GM21447 (cell line): Measurements from ENCODE around the gene TOR1A.
"Not testable (repeated sequence)": the region's sequence is repeated elsewhere in the genome, so short reads cannot be mapped to it uniquely, and the experiment has no call there.

Source experiments
- ATAC-seq: cut with Tn5 transposase; IDR thresholded peaks from one replicate; pipeline ENCODE4 v1.9.1; 2021; ENCODE audit not compliant: unreplicated experiment

The TOR1A gene

DNA sequence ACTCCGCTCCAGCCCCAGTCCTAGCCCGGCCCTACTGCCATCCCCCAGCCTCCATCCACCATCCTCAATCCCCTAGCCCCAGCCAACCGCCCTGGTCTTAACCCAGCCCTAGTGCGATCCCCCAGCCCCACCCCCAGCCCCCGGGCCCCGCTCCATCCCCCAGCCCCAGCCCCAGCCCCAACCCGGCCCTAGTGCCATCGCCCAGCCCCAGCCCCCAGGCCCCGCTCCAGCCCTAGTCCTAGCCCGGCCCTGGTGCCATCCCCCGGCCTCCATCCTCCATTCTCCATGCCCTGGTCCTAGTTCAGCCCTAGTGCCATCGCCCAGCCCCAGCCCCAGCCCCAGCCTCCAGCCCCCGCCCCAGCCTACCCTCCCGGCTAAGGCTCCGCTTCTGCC is 398 bp downstream of the TOR1A start:
- ATAC-seq = no peak

DNA sequence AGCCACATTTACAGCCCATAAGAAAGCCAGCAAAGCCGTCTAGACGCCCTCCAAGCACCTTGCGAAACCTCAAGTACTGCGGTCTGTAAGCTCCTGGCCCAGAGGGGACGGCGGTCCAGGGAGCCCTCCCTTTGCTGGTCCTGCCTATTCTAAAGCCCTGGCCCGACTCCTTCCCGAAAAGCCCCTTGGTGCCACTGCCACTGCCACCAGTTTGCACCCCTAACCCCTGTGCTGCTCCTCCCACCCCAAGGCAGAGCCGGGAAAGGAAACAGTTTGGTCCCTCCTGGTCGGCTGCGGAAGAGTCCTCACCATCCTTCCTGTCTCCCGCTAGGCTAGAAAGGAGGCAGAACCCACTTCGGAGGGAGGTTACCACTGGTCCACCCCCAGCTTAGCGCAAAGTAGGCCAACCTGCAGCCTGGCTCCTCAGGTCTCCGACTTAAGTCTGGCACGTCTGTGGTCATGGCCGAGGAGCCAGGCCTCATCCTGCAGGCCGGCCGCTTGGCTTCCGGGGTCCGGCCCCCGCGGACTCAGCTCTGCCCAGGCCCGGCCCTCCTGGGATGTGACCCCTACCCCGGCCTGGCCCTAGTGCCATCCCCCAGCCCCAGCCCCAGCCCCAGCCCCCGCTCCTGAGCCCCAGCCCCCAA is 916 bp downstream of the TOR1A start:
- ATAC-seq = no peak

DNA sequence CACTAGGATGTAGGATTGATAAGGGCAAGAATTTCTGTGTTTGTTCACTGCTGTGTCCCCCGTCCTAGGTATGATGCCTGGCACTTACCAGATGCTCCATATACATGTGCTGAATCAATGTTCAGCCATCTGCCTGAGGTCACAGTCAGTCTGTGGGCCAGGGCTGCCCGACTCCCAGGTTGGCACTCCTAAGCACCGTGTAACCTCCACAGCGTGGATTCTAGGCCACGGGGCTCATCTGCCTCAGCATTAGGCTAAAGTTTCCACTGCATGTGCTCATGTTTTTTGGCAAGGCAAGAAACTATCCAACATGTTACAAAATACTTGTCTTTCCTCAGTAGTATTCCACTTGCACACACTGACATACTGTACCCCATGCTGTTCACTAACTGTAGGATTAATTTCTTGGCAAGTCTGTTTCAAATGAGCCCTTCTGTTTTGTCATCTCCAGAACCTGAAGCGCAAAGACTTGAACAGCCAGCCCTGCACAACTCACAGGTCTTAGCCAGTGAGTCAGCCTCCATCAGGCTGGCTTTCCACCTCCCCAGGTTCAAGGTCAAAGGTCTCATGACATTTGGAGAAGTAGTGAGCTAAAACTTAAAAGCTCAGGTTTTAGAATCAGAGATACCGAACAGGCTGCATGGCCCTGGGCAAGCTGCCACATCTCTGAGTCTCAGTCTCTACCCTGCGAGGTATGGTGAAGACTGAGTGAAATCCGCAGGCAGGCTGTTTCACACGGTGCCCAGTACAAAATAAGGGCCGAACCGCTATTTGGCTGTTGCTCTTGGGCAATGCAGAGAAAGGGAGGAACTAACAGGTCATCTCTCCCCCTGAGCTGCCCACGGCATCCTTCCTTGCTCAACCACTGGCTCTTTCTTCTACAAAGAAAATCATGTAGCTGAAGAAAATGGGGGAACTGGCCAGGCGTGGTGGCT is 7.2 kb downstream of the TOR1A start:
- ATAC-seq = no peak

DNA sequence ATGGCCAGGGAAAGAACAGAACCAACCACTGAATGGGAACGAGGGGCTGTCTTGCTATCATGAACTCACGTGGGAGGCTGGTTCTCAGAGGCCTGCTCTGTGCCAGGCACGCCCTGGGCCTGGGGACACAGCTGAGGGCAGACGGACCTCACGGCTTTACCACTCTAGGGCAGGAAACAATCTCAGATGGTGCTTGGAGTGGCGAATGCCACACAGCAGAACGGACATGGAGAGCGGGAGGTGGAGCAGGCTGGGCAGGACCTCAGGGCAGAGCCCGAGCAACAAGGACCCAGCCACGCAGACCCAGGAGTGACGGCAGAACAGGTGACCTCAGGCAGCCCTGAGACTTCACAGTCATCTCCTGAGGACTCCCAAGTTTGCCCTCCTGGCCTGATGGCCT is 8.7 kb downstream of the TOR1A start:
- ATAC-seq = no peak

DNA sequence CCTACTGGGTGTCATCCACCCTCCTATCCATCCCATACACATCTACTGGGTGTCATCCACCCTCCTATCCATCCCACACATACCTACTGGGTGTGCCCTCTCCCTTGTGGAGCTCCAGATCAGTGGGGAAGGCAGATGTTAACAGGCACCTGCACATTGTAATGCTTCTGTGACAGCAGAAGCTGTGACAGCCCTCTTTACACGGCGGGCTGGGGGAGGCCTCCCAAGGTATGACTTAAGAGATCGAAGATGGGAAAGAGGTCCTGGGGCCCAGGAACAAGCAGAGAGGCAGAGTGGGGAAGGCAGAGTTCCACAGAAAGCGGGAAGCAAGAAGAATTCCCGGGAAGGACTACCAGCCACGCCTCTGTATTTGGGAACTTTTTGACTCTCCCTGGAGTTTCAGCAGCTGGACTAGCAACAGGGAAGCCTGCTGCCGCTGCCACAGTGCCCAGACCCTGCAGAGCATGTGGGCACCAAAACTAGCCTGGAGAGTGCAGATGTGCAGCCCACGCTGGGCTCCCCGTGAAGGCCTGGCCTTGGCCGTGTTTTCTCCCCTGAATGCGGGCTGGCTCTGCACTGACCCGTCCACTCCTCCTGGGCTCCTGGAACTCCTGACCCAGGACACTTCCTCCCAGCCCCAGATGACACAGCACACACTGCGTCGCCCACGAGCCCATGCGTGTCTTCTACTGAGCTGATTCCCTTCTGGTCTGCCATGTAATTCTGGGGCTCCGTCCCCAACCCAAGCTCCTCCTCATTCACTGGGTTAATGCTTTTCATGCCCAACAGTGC is 9.3 kb downstream of the TOR1A start:
- ATAC-seq = no peak

DNA sequence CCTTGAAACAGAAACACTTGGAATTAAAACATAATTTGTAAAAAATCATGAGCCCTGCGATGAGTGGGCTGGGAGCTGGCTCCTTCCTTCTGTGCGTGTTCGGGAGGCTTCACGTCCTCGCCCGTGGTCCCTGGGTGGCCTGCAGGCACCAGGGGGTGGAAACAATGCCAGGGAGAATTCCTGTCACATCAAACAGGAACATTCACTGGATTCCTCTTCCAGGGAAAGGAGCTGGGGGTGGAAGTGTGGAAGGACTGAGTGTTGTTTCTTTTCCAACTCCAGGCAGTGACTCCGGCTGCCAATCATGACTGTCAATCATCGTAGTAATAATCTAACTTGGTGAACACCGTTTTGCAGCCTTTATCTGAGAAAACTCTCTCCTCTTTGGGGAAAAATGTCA is 10.3 kb downstream of the TOR1A start:
- ATAC-seq = no peak

DNA sequence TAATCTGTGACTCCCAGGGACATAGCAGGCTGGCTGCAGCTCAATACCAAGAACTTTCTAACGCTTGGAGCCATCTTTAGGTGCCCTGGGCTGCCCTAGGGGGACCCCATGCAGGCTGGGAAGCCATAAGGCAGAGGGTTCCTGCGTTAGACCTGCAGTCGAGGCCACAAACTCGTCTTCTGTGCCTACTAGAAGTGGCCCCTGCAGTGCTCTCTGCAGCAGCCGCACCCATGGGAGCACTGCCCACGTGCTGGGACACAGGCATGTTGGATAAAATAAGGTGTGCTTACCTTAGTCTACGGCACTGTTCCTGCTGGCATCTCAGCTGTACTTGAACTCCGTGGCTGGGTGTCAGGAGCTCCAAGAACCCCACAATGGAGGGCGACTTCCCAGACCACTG is 11.6 kb downstream of the TOR1A start:
- ATAC-seq = no peak

DNA sequence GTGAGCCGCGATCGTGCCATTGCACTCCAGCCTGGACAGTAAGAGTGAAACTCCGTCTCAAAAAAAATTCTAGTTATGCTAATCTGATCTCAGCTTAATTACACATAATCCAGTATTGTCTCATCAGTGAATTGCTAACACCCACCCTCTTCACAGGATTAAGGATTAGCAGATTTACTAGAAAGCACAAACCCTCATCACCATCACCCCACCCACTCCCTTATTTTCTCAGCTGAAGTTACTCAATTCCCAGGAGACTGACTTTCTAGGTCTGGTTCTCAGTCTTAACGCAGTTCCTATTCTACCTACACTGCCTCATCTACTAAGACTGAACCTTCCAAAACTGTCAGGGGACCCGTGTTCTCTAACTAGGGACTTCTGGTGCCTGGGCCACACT is 12.0 kb downstream of the TOR1A start:
- ATAC-seq = no peak

DNA sequence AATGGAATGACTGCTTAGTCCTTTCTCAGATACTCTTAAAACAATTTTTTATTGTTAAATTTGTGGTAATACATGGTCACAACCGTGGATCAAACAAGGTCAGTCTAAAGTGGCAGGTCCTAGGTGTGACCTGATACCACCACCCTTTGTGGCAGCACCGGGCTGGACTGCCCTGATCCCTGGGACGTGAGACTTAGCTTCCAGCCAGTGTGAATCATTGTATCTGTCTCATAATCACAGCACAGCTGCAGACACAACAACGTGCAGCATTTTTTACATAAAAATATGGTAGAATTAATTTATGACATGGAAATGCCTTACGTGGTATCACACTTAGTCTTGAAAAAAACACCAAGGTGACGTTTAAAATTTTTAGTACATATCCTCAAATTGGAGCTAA is 13.1 kb downstream of the TOR1A start:
- ATAC-seq = no peak

DNA sequence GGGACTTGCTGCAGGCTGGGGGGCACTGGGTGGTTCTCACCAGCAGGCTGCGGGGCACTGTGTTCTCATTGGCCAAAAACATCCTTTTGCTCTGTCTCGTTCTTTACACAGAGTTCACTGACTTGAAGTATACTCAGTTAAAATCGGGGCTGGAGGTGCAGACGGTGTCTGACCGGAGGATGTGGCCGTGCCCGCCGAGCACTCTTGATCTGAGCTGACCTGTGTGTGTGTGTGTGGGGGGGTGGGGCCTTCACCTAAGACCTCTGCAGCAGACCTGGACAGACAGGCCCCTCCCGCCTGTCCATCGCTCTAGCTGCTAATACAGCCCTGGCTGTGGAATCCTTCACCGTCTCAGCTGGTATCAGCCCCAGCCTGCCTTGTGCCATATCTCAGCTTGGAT is 13.8 kb downstream of the TOR1A start:
- ATAC-seq = no peak

DNA sequence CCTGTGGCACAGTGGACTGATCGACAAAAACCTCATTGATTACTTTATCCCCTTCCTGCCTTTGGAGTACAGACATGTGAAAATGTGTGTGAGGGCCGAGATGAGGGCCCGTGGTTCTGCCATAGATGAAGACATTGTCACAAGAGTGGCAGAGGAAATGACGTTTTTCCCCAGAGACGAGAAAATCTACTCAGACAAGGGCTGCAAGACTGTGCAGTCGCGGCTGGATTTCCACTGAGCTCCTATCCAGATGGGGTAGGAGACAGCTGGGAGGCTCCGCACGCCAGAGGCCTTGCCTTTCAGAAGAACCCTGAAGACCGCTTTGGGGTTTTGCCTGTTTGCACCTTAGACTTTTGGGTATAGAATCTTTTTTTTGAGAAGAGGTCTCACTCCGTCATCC is 14.6 kb downstream of the TOR1A start:
- no peak for ATAC-seq

DNA sequence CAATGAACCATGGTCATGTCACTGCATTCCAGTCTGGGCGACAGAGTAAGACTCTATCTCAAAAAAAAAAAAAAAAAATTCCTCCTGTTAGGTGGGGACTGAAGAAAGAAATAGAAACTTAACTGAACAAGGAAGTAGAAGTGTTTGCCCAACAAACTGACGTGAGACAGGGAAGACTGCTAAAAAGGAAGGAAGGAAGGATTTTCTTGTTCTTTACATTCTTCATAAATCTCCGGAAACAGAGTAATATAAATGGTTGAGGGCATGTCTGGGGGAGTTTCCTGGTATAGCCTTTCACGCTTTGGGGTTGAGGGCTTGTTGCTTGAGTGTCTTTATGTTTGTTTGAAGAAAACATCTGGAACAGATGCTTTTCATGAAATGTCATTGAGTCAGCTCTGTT is 17.9 kb downstream of the TOR1A start:
- no peak for ATAC-seq

DNA sequence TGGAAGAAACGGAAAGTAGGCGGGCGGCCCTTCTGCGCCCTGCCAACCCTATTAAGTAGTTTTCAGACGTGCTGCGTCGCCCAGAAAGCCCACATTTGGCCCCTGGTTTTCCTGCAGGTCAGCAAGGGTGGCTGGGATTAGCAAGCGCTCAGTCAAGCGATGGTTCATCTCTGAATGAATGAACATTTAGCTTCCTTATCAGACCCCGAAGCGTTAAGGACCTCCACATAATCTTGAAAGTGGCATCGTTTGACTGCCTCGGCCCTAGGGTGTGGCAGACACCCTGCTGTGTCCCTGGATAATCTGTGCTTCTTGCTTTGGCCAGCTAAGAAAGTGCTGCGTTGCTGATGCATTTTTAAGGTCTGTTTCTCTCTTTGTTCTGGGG is 20.3 kb downstream of the TOR1A start:
- no peak for ATAC-seq

DNA sequence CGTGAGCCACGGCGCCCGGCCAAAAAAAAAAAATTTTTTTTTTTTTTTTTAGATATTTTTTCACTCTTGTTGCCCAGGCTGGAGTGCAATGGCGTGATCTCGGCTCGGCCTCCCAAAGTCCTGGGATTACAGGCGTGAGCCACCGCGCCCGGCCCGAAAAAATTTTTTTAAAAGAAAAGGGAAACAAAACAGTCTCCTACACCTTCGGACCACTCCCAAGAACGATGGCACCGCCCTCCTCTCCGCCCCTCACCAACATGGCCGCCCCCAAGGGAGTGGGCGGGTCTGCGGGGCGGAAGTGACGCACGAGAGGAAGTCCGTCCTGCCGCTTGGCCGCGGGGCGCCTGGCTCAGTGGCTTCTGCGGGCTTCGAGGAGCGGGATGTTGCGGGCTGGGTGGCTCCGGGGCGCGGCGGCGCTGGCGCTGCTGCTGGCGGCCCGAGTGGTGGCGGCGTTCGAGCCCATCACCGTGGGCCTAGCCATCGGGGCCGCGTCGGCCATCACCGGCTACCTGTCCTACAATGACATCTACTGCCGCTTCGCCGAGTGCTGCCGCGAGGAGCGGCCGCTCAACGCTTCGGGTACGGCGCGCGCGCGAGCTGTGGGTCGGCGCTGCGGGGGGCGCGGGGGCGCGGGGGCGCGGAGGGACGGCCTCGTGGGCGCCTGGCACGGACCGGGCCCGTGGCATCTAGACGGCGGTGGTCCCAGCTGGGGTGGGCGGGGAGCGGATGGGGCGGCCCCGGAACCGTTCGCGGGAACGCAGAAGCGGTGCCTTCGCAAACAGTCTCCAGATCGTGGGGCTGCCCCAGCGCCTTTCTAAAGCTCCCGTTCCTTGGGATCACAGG is 20.9 kb downstream of the TOR1A start, which contains the start of gene TOR1B:
TOR1B (plus strand) TSS at position 352 of the 843 bp plus-strand sequence; CDS start at position 381, 29 bp downstream.
- ATAC-seq = peak; percentile 91

DNA sequence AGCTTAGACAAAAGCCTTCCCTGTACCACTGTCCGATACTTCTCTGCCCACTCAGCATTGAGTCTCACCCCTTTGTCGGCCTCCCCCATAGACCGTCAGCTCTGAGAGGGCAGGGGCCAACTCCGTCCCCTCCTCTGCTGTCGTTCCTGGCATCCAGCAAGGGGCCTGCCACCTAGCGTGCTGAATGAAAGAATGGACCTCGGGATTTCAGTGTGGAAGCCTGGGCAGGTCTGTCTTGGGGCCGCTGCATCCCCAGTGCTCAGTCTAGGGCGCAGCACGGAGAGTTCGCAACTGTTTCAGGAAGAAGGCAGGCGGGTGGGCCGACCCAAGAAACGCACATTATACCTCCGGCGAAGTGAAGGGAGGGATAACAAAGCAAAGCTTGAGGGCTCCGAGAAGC is 22.4 kb downstream of the TOR1A start:
- no peak for ATAC-seq

DNA sequence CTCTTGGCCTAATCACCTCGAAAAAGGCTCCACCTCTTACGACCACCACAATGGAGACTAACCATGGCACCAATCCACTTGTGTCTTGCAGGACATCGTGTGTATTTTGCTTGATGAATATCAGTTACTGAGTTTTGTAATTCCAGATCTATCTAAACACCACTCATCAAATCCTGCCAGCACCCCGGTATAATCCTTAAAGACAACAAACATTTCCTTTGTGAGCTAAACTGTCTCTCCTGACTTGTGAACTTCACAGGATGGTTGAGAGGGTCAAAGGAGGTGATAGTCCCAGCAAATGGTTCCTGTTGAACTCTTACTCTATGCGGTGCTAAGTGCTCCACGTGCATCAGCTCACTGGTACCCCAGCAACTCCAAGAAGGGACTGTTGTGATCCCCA is 25.0 kb downstream of the TOR1A start:
- ATAC-seq = no peak

DNA sequence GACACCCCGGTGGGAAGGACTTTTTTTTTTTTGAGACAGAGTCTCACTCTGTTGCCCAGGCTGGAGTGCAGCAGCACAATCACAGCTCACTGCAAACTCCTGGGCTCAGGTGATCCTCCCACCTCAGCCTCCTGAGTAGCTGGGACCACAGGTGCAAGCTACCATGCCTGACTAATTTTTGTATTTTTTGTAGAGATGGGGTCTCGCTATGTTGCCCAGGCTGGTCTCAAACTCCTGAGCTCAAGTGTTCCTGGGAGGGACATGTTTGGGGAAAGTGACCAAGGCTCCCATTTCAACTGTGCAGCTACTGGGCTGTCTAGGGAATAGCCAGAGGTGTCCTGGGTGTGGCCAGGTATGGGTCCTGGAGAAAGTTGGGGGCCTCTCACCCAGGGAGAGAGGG is 27.9 kb downstream of the TOR1A start:
- ATAC-seq = not testable (repeated sequence)

DNA sequence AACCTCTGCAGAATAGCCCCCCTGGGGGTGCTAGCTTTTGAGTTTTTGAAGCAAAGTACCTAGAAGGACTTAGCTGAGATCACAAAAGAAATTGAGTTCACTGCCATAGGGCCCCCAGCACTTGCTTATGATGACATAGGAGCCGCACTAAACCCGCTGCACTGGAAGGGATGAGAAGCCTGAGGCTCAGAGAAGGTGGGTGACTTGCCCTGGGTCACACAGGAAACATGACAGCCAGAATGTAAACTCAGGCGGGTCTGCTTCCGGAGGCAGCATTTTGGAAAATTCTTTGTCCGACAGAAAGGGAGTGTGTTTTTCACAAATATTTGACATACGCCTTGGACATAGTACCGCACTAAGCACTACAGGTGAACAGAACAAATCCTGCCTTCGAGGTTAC is 29.4 kb downstream of the TOR1A start:
- no peak for ATAC-seq

DNA sequence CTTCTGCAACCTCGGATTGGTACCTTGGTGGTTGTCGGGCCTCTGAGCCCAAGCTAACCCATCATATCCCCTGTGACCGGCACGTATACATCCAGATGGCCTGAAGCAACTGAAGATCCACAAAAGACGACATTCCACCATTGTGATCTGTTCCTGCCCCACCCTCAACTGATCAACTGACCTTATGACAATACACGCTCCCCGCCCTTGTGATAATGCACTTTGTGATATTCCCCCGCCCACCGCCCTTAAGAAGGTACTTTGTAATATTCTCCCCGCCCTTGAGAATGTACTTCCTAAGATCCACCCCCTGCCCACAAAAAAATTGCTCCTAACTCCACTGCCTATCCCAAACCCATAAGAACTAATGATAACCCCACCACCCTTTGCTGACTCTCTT is 37.5 kb downstream of the TOR1A start:
- ATAC-seq = no peak

DNA sequence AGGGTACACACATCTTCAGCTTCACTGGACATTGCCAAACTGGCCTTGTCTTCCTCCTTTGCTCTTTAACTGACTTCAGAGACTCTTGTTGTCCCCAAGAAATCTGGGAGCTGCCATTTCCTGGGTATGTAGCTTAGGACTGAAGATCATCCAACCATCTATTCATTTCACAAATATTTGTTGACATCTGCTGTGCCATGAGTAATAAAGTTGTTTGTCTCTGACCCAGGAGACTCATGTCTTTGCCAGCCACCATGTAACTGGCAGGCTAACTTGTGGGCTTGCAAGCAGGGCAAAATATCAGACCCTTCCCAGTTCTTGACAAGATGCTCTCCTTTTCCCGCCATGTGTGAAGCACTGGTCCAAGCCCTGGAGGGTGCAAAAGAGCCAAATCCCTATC is 38.1 kb downstream of the TOR1A start:
- ATAC-seq = no peak

DNA sequence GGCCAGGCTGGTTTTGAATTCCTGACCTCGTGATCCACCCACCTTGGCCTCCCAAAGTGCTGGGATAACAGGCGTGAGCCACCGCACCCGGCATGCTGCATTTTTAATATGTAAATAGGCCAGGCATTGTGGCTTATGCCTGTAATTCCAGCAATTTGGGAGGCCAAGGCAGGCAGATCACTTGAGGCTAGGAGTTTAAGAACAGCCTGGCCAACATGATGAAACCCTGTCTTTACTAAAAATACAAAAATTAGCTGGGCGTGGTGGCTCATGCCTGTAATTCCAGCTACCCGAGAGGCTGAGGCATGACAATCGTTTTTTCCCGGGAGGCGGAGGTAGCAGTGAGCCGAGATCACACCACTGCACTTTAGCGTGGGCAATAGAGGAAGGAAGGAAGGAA is 39.0 kb downstream of the TOR1A start:
- ATAC-seq = not testable (repeated sequence)
